Activated B cell treated with CpG ODN at 0.5 μM for 24 hours (primary cell): ENCODE results near the gene CD48. TPM values are rescaled to one million over a fixed set of nuclear protein-coding genes. Genes with fewer than 3 reads are reported as not detected.
"Not testable (repeated sequence)": the region's sequence is repeated elsewhere in the genome, so short reads cannot be mapped to it uniquely, and the experiment has no call there.

Source experiments
- ATAC-seq: fragments of 200-7000 bp; cut with Tn5 transposase; one replicate; pipeline ENCODE4 v1.10.0; 2021; ENCODE audit warnings: low read depth, mild to moderate bottlenecking, moderate library complexity
- CTCF ChIA-PET: fragments of 350-600 bp; sonication (Branson Sonifier 250); formaldehyde crosslinking; loops from one replicate; lab custom pipeline; 2021; ENCODE audit warnings: antibody characterized with exemption; lab: Charles Lee
- POLR2A ChIA-PET: fragments of 350-600 bp; sonication (Branson Sonifier 250); formaldehyde crosslinking; loops from one replicate; lab custom pipeline; 2021; ENCODE audit warnings: antibody characterized with exemption; lab: Charles Lee
- DNase-seq: peaks from one replicate; pipeline ENCODE4 v3.0.0; 2022
- H3K27ac Mint-ChIP-seq: one replicate; pipeline ENCODE4 v1.8.0; 2020; ENCODE audit warnings: mixed read lengths
- H3K27me3 Mint-ChIP-seq: one replicate; pipeline ENCODE4 v1.8.0; 2021; ENCODE audit warnings: mixed read lengths
- H3K36me3 Mint-ChIP-seq: one replicate; pipeline ENCODE4 v1.8.0; 2021; ENCODE audit warnings: low read depth, mixed read lengths
- H3K4me1 Mint-ChIP-seq: one replicate; pipeline ENCODE4 v1.8.0; 2021; ENCODE audit warnings: mixed read lengths
- H3K4me3 Mint-ChIP-seq: one replicate; pipeline ENCODE4 v1.8.0; 2020; ENCODE audit warnings: mild to moderate bottlenecking, mixed read lengths
- H3K9me3 Mint-ChIP-seq: one replicate; pipeline ENCODE4 v1.8.0; 2020; ENCODE audit warnings: mixed read lengths
- CTCF ChIP-seq: fragments of 200-600 bp; IDR thresholded peaks from one replicate; pipeline ENCODE4 v1.8.0; 2022; ENCODE audit warnings: antibody characterized with exemption, mild to moderate bottlenecking
- intact Hi-C: fragments of 100-400 bp; cut with micrococcal nuclease; formaldehyde crosslinking; loops from one replicate; pipeline ENCODE4 v1.15.1; 2024
- total RNA-seq: library from RNA; stranded (reverse); gene quantifications from 2 replicates; pipeline ENCODE4 v1.2.3, GENCODE V29; 2022

CD48 gene
- total RNA-seq, 1 donor from 2014 or later = 200 TPM

GRCh38 chr1:160739098-160739511, 27.5 kb upstream of the CD48 start, which contains the start of gene SLAMF7:
TSS of gene SLAMF7 (plus strand) at chr1:160739247. CDS start at chr1:160739302, 55 bp downstream.
- ChIA-PET CTCF (interaction anchor here (0.6 to 2.4 kb wide), 5 partner anchors 12 to 98 kb away, joined by 3 to 11 read pairs (median 5); no protein-coding TSS in a partner anchor), POLR2A (interaction anchor here (0.6 to 1.9 kb wide), 10 partner anchors 10 to 110 kb away, joined by 3 to 11 read pairs (median 4); partner anchors contain the start of gene LY9)
- peak within 1 kb of the TSS; percentile 88 for H3K4me3 Mint-ChIP-seq
- H3K4me1 Mint-ChIP-seq = peaks cover 72% of the 10 kb centered on the region
- peak; percentile 94 for ATAC-seq
- DNase-seq = peak; percentile 32
- peaks cover 49% of the 10 kb centered on the region for H3K36me3 Mint-ChIP-seq
- TF ChIP-seq CTCF = no peak
- H3K27ac Mint-ChIP-seq = peak within 1 kb of the TSS; percentile 90
- H3K9me3 Mint-ChIP-seq = peaks cover 7% of the 10 kb centered on the region
- intact Hi-C loops = loop anchor here (1.0 to 2.0 kb wide), 4 partner anchors 12 to 58 kb away; partner anchors contain the start of genes CD48 and LY9
- H3K27me3 Mint-ChIP-seq = no peaks in the 10 kb centered on the region

GRCh38 chr1:160738271-160738670, 26.6 kb upstream of the CD48 start:
- no peaks in the 10 kb centered on the region for H3K27me3 Mint-ChIP-seq
- peaks cover 48% of the 10 kb centered on the region for H3K36me3 Mint-ChIP-seq
- ChIA-PET CTCF (interaction anchor here (1.2 to 2.4 kb wide), 3 partner anchors 29 to 99 kb away, joined by 5 to 11 read pairs (median 6); no protein-coding TSS in a partner anchor), POLR2A (interaction anchor here (1.2 to 1.9 kb wide), 5 partner anchors 11 to 58 kb away, joined by 4 to 11 read pairs (median 7); partner anchors contain the start of gene LY9)
- H3K27ac Mint-ChIP-seq = peak overlapping the region; percentile 90
- no peak for ATAC-seq
- peaks cover 73% of the 10 kb centered on the region for H3K4me1 Mint-ChIP-seq
- no peak for DNase-seq
- no peak overlapping the region for H3K4me3 Mint-ChIP-seq
- peaks cover 7% of the 10 kb centered on the region for H3K9me3 Mint-ChIP-seq
- no peak for TF ChIP-seq CTCF
- intact Hi-C loops = loop anchor here (2.0 kb wide), 2 partner anchors 27 to 59 kb away; partner anchors contain the start of genes CD48 and LY9

- H3K9me3 Mint-ChIP-seq = peaks cover 15% of the 10 kb centered on the region
- H3K27me3 Mint-ChIP-seq = no peaks in the 10 kb centered on the region
- H3K36me3 Mint-ChIP-seq = peaks cover 17% of the 10 kb centered on the region
- ChIA-PET CTCF (interaction anchor here (1.3 to 3.9 kb wide), 2 partner anchors 9 to 34 kb away, joined by 6 to 18 read pairs; no protein-coding TSS in a partner anchor), POLR2A (interaction anchor here (1.0 to 1.6 kb wide), 6 partner anchors 10 to 66 kb away, joined by 3 to 8 read pairs (median 3); no protein-coding TSS in a partner anchor)
- H3K27ac Mint-ChIP-seq = peak overlapping the region; percentile 88
- H3K4me3 Mint-ChIP-seq = peak overlapping the region; percentile 41
- no peak for TF ChIP-seq CTCF
- intact Hi-C loops = no loop called here
- peaks cover 54% of the 10 kb centered on the region for H3K4me1 Mint-ChIP-seq
- DNase-seq (no peak), ATAC-seq (no peak)
Measured at GRCh38 chr1:160734301-160734700, 22.7 kb upstream of the CD48 start.

- no peak for TF ChIP-seq CTCF
- CTCF ChIA-PET = interaction anchor here (1.1 to 3.9 kb wide), 5 partner anchors 9 to 221 kb away, joined by 3 to 18 read pairs (median 6); partner anchors contain the start of gene ITLN2
- Mint-ChIP-seq H3K27me3 (no peaks in the 10 kb centered on the region), H3K9me3 (peaks cover 15% of the 10 kb centered on the region), H3K36me3 (peaks cover 14% of the 10 kb centered on the region), H3K4me3 (peak overlapping the region; percentile 41), H3K4me1 (peaks cover 50% of the 10 kb centered on the region), H3K27ac (peak overlapping the region; percentile 88)
- ATAC-seq (peak; percentile 71), DNase-seq (no peak)
- intact Hi-C loops = no loop called here
- POLR2A ChIA-PET = interaction anchor here (1.0 to 1.6 kb wide), 6 partner anchors 10 to 66 kb away, joined by 3 to 8 read pairs (median 3); no protein-coding TSS in a partner anchor
Measured at GRCh38 chr1:160733898-160734297, 22.3 kb upstream of the CD48 start.

- intact Hi-C loops = no loop called here
- TF ChIP-seq CTCF = no peak
- POLR2A ChIA-PET = no interaction called here
- H3K36me3 Mint-ChIP-seq = peaks cover 14% of the 10 kb centered on the region
- CTCF ChIA-PET = interaction anchor here (3.9 kb wide), 1 partner anchor 36 kb away, joined by 18 read pairs; no protein-coding TSS in a partner anchor
- H3K27ac Mint-ChIP-seq = peak overlapping the region; percentile 88
- no peaks in the 10 kb centered on the region for H3K27me3 Mint-ChIP-seq
- no peak for DNase-seq
- peaks cover 14% of the 10 kb centered on the region for H3K9me3 Mint-ChIP-seq
- ATAC-seq = no peak
- H3K4me1 Mint-ChIP-seq = peaks cover 39% of the 10 kb centered on the region
- peak overlapping the region; percentile 1 for H3K4me3 Mint-ChIP-seq
Measured at GRCh38 chr1:160731990-160732389, 20.4 kb upstream of the CD48 start.

DNA sequence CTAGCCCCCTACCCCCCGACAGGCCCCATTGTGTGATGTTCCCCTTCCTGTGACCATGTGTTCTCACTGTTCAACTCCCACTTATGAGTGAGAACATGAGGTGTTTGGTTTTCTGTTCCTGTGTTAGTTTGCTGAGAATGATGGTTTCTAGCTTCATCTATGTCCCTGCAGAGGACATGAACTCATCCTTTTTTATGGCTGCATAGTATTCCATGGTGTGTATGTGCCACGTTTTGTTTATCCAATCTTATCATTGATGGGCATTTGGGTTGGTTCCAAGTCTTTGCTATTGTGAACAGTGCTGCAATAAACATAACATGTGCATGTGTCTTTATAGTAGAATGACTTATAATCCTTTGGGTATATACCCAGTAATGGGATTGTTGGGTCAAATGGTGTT, 19.9 kb upstream of the CD48 start:
- ATAC-seq, intact Hi-C loops, H3K27me3 Mint-ChIP-seq, H3K27ac Mint-ChIP-seq, POLR2A ChIA-PET, H3K4me3 Mint-ChIP-seq, DNase-seq: not testable (repeated sequence)
- H3K9me3 Mint-ChIP-seq = peaks cover 12% of the 10 kb centered on the region
- CTCF ChIA-PET = interaction anchor here (3.9 kb wide), 1 partner anchor 37 kb away, joined by 18 read pairs; no protein-coding TSS in a partner anchor
- H3K36me3 Mint-ChIP-seq = peaks cover 12% of the 10 kb centered on the region
- peaks cover 39% of the 10 kb centered on the region for H3K4me1 Mint-ChIP-seq
